Measurements from ENCODE around the gene SLC44A3.

DNA sequence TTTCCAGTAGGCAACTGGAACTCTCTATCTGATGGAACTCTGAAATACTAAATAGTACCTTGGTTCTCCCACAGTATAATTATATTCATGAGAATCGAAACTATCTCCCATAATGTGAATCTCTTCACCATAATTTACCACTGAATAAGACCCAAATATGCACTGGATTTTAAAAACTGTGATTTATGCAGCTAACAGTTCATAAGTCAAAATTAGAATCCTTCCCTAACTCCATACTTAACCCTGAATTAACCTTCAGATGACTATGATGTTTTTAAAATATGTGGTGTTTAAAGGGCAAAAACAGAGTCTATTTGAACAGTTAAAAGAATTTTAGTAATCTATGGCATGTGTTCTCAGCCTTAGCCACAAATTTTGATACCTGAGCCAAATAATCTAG is 22.9 kb upstream of the SLC44A3 start:
- TF ChIP-seq, protein P1, sequence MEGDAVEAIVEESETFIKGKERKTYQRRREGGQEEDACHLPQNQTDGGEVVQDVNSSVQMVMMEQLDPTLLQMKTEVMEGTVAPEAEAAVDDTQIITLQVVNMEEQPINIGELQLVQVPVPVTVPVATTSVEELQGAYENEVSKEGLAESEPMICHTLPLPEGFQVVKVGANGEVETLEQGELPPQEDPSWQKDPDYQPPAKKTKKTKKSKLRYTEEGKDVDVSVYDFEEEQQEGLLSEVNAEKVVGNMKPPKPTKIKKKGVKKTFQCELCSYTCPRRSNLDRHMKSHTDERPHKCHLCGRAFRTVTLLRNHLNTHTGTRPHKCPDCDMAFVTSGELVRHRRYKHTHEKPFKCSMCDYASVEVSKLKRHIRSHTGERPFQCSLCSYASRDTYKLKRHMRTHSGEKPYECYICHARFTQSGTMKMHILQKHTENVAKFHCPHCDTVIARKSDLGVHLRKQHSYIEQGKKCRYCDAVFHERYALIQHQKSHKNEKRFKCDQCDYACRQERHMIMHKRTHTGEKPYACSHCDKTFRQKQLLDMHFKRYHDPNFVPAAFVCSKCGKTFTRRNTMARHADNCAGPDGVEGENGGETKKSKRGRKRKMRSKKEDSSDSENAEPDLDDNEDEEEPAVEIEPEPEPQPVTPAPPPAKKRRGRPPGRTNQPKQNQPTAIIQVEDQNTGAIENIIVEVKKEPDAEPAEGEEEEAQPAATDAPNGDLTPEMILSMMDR (IDR thresholded peaks at IDR 0.05), result no peak
- TF ChIP-seq POLR2A (IDR thresholded peaks at IDR 0.05), result no peak

Data from body of pancreas (tissue), 4 donors.